Stimulated activated CD8-positive, alpha-beta memory T cell treated with anti-CD3 and anti-CD28 coated beads, Interleukin-12 subunit alpha, Interleukin-12 subunit beta, amount 100 ng/mL, for 1 hour (primary cell): ENCODE results near the gene CENPVL3.
"Not testable (repeated sequence)": the region's sequence is repeated elsewhere in the genome, so short reads cannot be mapped to it uniquely, and the experiment has no call there.

Experiments
- DNase-seq: peaks from one replicate; pipeline ENCODE4 v3.0.0-alpha.2; 2020; ENCODE audit warnings: low read depth

CENPVL3 gene

GRCh38 chrX:51618241-51619155 is at the start of gene CENPVL3:
CENPVL3 (minus strand) TSS chrX:51618912; CDS start chrX:51618873, 39 bp downstream.
- not testable (repeated sequence) for DNase-seq

GRCh38 chrX:51665981-51666380 is 47.3 kb upstream of the CENPVL3 start:
- no peak for DNase-seq

GRCh38 chrX:51643377-51643776 is 24.7 kb upstream of the CENPVL3 start:
- DNase-seq = no peak

GRCh38 chrX:51641421-51642021 is 22.8 kb upstream of the CENPVL3 start:
- DNase-seq = no peak

GRCh38 chrX:51636511-51636910 is 17.8 kb upstream of the CENPVL3 start:
- not testable (repeated sequence) for DNase-seq

GRCh38 chrX:51614353-51615012 is 4.2 kb downstream of the CENPVL3 start:
- DNase-seq = no peak

GRCh38 chrX:51608766-51609165 is 9.9 kb downstream of the CENPVL3 start:
- DNase-seq = no peak

- DNase-seq = no peak
Observed at GRCh38 chrX:51608126-51608525, 10.6 kb downstream of the CENPVL3 start.

- no peak for DNase-seq
Observed at GRCh38 chrX:51606446-51606845, 12.3 kb downstream of the CENPVL3 start.

- DNase-seq = no peak
Observed at GRCh38 chrX:51598899-51599298, 19.8 kb downstream of the CENPVL3 start.

- DNase-seq = no peak
Observed at GRCh38 chrX:51571874-51572273, 46.8 kb downstream of the CENPVL3 start.

GRCh38 chrX:51569561-51569960 is 49.2 kb downstream of the CENPVL3 start:
- DNase-seq = no peak

- no peak for DNase-seq
Observed at GRCh38 chrX:51568586-51568985, 50.1 kb downstream of the CENPVL3 start.
